Measurements from ENCODE around the gene COLQ.

DNA sequence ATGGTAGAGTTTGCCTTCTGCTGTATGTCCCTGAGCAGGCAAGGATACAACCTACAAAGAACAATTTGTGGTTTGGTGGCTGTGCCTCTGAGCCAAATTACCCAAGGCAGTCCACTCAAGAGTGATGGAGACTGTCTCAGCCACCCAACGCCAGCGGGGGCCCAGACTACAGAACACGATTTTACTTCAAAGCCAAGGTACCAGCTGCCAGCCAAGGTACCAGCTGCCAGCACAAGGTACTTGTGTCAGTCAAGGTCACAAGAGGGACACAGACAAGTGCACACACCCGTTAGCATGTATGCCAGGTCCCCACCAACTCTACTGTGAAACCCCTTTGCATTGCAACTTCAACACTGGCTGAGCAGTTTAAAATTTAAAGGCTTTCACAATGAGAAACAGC lies 23.5 kb downstream of the COLQ start:
- TF ChIP-seq, protein P1, sequence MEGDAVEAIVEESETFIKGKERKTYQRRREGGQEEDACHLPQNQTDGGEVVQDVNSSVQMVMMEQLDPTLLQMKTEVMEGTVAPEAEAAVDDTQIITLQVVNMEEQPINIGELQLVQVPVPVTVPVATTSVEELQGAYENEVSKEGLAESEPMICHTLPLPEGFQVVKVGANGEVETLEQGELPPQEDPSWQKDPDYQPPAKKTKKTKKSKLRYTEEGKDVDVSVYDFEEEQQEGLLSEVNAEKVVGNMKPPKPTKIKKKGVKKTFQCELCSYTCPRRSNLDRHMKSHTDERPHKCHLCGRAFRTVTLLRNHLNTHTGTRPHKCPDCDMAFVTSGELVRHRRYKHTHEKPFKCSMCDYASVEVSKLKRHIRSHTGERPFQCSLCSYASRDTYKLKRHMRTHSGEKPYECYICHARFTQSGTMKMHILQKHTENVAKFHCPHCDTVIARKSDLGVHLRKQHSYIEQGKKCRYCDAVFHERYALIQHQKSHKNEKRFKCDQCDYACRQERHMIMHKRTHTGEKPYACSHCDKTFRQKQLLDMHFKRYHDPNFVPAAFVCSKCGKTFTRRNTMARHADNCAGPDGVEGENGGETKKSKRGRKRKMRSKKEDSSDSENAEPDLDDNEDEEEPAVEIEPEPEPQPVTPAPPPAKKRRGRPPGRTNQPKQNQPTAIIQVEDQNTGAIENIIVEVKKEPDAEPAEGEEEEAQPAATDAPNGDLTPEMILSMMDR (IDR thresholded peaks at IDR 0.05; ENCODE audit: borderline replicate concordance, extremely low read depth, low read length, poor library complexity, severe bottlenecking): no peak
- TF ChIP-seq EZH2 (IDR thresholded peaks at IDR 0.05; ENCODE audit: borderline replicate concordance, low read depth, low read length, severe bottlenecking): no peak
